Hematopoietic multipotent progenitor cell treated with erythropoietin and hydrocortisone succinate and interleukin-3 and kit ligand, for 15 days (in vitro differentiated cells): ENCODE measurements around the gene SKAP2.

Experiments
- DNase-seq: peaks from one replicate; pipeline ENCODE4 v3.0.0-alpha.2; 2015; ENCODE audit warnings: low spot score

Gene SKAP2

GRCh38 chr7:26691886-26692285 lies 172.5 kb downstream of the SKAP2 start:
- DNase-seq, result no peak

DNA sequence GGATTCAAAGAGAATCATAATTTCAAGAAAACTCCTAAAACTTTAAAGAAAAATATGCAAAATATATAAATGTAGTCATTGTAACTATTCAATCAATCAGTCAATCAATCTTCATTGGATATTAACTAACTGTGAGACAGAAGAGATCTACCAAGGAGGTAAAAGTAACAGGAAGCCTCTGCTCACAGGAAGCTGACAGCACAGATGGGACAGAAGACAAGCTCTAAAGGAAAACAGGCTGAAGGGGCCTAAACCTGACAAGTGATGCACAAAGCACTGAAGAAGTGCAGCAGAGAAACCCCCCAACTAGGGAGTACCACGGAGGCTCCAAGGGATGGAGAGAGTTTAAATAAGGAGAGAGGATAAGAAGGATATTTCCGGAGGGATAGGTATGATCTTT lies 173.0 kb downstream of the SKAP2 start:
- DNase-seq, result no peak

DNA sequence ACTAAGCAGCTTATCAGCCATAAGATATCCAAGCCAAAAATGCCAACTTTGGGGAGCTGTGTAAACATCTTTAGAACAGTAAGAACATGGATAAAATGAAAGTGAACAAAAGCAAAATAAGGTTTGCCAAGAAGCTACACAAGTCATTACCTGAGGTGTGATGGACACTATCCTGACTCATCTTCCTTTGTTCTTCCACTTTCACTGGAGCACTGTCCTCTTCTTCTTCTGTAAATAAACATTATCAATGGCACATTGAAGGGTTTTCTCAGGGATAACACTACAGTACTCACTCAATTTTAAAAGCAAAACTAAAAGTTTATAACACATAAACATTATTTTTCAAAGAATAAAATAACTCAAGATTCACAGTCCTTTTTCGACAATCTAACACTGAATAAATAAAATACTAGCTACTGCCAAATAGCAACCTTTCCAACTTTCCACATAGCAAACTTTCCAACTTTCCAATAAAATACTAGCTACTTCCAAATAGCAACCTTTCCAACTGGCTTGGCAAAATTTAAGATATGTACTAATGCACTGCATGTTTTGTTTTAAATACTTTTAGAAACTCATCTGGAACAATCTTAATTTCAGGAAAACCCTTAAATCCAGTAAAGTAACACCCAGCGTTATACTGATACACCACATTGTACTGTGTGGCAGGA lies 174.1 kb downstream of the SKAP2 start:
- no peak for DNase-seq

DNA sequence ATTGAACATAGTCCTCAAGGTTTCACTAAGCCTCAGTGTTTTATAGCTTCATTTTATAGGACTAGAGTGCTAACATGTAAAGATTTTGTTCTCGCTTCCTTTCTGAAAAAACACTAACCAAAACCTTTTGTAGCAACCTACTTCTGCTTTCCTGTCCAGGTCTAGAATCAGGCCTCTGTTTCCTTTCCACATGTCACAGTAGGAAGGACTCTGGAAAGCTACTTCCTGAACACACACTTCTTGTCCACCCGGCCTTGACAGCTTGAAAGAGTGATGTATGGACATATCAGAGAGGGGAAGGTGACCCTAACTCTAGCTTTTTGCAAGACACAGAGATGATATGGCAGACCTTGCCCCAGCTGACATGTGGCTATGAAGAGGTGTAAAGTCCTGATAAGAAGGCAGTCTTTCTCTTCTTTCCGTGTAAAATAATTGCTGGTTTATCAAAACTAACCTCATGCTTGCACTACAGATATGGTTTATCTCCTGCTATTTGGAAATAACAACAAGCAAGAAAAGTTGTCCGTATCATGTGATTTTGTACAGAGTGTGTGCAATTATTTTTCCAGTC lies 175.4 kb downstream of the SKAP2 start:
- DNase-seq, result no peak

DNA sequence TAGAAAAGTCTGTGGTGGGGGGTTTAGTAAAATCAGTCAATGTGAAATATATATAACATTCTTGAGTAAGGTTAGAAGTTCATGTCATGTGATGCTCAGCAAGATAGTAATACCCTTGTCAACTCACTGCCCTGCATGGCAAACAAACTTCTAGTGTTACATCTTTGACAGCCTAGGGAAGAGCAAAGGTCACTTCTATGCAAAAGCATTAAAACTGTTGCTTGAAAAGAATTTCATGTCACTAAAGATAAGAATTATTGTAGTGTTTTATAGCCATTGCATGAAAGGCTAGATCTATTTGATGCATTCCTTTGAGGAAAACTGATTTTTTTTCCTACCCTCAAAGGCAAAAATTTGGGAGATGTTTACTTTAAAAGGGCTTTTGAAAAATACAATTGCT lies 176.0 kb downstream of the SKAP2 start:
- DNase-seq, result no peak

- DNase-seq, result no peak
Measured at GRCh38 chr7:26687032-26687431, 177.4 kb downstream of the SKAP2 start.

GRCh38 chr7:26686448-26686981 lies 177.9 kb downstream of the SKAP2 start:
- peak; percentile 52 for DNase-seq

DNA sequence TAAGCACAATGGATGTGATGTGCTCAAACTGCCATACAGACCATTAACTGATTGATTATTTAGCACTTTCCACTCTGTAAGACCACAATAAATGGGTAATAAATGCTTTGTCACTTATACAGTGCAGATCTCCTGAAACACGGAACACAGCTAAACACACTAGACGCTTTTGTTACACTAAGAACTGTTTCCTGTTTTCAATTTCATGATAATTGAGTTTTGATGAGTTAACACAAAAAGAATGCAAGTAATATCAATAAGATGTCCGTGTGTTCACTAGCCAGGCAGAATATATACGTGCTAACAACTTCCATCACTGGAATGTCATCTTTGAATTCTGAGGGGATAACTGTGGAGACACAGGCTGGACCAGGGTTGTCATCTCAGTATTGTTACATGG lies 178.8 kb downstream of the SKAP2 start:
- DNase-seq, result no peak

- DNase-seq, result no peak
Measured at GRCh38 chr7:26684447-26684846, 179.9 kb downstream of the SKAP2 start.

- no peak for DNase-seq
Measured at GRCh38 chr7:26683277-26683676, 181.1 kb downstream of the SKAP2 start.

- DNase-seq, result peak; percentile 51
Measured at GRCh38 chr7:26681819-26682418, 182.5 kb downstream of the SKAP2 start.

- DNase-seq, result no peak
Measured at GRCh38 chr7:26680587-26680986, 183.8 kb downstream of the SKAP2 start.

DNA sequence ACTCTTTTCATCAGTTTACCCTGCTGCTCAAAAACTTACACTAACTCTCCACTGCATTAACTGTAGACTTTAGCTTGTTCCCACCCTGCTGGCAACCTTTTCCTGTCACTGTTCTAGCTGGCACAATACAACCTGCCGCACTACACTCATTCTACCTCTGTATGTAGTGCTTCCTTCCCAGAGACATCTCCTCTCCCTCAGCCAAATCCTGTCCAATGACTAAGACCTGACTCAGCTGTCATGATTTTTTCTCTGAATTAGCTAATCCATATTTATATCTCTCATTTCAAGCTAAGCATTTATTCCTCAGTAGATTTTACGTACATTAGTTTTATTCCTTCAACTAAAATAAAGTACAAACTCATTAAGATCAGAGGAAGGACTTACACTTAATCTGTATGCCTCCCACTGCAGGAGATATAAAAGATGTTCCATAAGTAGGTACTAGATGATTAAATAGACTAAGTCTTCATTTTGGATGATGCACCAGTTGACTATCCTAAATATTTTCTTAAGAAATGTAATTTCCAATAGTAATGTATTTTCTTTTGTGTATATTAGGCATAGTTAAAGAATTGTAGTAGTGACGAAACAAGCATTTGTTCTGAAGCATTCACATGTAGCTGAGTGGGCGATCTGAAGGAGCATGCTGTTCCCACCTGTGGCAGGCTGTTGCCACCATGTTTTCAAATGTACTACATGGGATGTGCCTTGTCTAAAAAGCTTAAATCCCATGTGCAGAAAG lies 189.1 kb downstream of the SKAP2 start:
- no peak for DNase-seq

DNA sequence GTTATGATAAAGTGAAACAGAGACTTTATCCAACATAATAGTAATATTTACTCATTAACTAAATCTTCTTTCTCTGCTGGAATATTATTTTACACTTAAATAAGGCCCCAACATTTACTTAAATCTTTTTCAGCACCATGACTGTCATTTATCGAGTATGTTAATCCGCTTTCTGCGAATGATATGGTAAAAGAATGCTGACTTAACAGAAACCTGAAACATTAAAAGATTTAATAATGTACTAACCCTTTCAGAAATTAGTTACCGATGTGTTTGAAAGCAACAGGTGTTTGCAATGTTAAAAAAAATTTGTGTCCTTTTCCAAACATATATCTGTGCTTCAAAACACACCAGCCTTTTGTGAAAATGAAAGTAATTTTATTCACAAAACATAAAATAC lies 190.5 kb downstream of the SKAP2 start:
- no peak for DNase-seq

DNA sequence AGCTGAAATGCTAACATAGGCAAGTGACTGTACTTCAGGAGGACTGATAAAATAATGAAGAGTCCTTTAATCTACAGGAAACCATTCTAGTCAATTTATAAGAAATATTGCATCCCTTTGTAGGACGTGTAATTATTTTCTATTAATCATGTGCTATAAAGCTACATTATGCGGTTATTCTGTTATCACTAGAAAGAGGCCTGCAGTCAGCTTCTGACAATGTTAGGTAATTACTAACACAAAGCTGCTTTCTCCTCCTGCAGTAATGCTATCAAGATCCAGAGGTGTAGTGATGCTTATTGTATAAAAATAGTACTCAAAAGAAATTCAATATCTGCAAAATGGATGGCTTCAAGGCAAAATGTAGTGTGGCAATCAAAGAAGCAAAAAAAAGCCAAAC lies 191.1 kb downstream of the SKAP2 start:
- DNase-seq, result no peak

DNA sequence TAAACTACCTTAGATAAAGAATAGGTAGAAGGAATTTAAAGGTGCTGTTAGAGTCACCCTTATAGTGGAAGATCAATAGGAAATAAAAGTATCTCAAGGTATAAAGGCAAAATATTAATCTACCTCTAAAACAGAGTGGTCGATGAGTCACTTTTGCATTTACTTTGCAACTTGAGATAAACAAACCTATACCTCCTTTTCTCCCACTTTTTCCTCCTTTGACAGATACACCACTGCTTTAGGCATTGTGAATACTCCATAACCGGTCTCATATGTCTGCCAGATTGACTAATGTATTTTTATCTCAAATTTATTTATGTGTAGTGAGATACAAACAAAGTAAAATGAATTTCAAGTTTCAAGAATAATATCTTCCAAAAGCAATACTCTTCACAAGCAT lies 193.5 kb downstream of the SKAP2 start:
- no peak for DNase-seq

DNA sequence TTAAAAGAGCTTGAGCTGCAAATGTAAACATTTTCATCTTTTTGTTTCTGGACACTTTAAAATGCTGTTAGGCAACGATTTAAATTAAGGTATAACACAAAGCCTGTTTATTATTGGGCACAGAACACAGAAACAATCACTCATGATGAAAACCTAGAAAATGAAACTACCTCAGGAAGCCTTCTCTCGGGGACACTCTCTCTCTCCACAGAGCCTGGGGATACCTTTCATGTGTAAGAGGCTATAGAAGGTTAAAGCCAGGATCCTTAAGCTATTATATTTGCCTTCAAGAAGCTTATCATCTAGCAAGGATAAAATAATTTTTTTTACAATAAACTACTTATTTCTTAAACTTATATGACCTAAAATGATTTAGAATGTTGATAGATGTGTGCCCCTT lies 194.1 kb downstream of the SKAP2 start:
- DNase-seq, result no peak

DNA sequence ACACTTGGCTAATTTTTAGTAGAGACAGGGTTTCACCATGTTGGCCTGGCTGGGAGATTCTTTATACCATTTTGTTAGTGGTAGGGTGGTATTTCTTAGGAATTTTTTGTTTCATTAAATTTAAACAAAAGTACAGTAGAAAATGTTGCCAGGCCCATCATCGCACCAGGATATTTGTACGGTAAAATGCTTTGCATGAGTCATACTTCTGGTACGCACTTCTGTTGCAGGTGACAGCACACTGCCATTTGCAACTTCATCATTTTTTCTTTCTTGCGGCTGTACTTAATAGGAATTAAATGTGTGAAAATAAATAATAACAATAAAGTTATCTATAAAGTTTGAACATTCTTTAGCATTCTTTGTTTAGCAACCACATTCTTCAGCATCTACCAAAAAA lies 195.6 kb downstream of the SKAP2 start:
- DNase-seq, result no peak

DNA sequence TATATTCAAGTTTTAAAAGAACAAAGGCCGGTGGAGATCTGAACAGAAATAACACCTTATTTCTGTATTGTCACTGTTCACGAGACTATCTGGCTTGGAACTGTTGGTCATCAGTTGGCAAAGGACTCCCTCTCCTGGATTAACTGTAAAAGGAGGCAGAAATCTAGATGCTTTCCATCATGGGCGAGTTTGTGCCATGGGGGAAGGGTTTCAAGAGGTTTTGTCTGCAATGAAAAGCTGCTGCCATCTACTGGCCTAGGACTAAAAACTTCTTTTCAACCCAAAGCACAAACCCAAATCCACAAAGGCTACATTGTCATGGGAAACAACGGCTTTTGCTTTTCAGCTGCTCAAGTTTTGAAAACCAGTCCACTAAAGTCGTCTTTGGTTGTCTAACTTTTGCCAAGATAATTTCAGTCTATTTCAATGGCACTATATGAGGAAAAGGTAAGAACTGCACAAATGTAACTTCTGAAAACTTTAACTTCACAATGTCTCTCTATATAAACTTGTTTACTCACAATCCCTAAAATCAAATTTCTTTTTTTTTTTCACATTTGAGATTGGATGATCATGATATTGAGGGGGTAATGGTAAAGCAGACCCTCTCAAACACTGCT lies 196.8 kb downstream of the SKAP2 start:
- peak; percentile 51 for DNase-seq

DNA sequence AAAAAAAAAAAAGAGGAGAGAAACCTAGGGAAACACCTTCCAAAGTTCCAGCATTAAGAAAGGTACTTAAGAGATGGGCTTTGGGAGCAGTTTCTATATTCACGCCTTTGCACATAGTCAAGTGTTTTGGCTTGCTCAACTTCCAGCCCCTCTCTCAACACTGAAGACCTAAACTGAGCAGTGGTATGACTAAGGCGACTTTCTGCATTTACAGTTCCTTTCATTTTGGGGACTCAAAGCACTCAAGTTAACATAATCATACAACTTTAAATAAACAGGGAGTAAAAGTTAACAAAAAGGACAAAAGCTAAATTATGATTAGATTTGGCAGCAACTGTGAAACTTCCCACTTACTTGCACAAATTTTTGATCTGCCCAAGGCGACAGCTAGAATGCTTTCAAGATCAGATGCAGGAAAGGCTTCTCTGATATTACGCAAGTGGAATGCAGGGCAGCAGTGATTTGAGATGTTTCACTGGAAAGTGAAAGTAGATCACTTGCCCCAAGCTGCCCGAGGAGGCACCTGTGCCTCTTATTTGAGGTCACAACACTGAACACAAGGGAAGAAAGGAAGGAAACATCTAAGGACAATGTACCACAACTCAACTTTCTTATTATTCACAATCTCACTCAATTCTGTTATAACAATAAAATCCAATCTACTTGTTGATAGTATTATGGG lies 199.5 kb downstream of the SKAP2 start:
- DNase-seq, result no peak

GRCh38 chr7:26664274-26664673 lies 200.1 kb downstream of the SKAP2 start:
- DNase-seq, result no peak

GRCh38 chr7:26663874-26664273 lies 200.5 kb downstream of the SKAP2 start:
- no peak for DNase-seq
